CD4-positive, alpha-beta T cell (primary cell): ENCODE measurements around the gene ACAP3. TPM values are rescaled to one million over a fixed set of nuclear protein-coding genes. Genes with fewer than 3 reads are reported as not detected.

Source experiments
- ATAC-seq: fragments of 200-7000 bp; cut with Tn5 transposase; one replicate; pipeline ENCODE4 v1.10.0; 2022; ENCODE audit warnings: mild to moderate bottlenecking; ENCODE audit not compliant: poor library complexity
- CTCF ChIA-PET: fragments of 350-600 bp; sonication (Branson Sonifier 250); formaldehyde crosslinking; loops from one replicate; lab custom pipeline; 2021; ENCODE audit warnings: antibody characterized with exemption, inconsistent platforms; lab: Charles Lee
- POLR2A ChIA-PET: fragments of 350-600 bp; sonication (Branson Sonifier 250); formaldehyde crosslinking; loops from one replicate; lab custom pipeline; 2021; ENCODE audit warnings: antibody characterized with exemption, inconsistent platforms; lab: Charles Lee
- DNase-seq, 14 experiments: peaks; one replicate each; pipeline ENCODE4 v3.0.0-alpha.2; 2013 to 2020; ENCODE audit warnings: mixed read lengths in 2 of 14
- H3K27ac ChIP-seq, 2 donors: one replicate each; pipeline versions ENCODE4 v1.5.1 to v1.7.0; 2013; ENCODE audit warnings: low read length in 2 of 2, low read depth in 1 of 2, mild to moderate bottlenecking in 1 of 2
- H3K27me3 ChIP-seq, 2 experiments: 1 replicate in 1 of 2; 2 replicates in 1 of 2; pipeline versions ENCODE4 v1.6.1 to v1.7.0; 2013; ENCODE audit warnings: low read length in 2 of 2, control low read depth in 1 of 2, mild to moderate bottlenecking in 1 of 2, moderate library complexity in 1 of 2; ENCODE audit not compliant: insufficient read depth in 2 of 2, control insufficient read depth in 1 of 2
- H3K36me3 ChIP-seq: one replicate; pipeline ENCODE4 v1.6.1; 2013; ENCODE audit warnings: low read length, control low read depth; ENCODE audit not compliant: insufficient read depth
- H3K4me1 ChIP-seq: one replicate; pipeline ENCODE4 v1.6.1; 2013; ENCODE audit warnings: low read length, control low read depth; ENCODE audit not compliant: insufficient read depth
- H3K4me3 ChIP-seq: one replicate; pipeline ENCODE4 v1.5.1; 2013; ENCODE audit warnings: mild to moderate bottlenecking, low read length, moderate library complexity
- H3K9me3 ChIP-seq, 2 experiments: 1 replicate in 1 of 2; 2 replicates in 1 of 2; pipeline versions ENCODE4 v1.6.1 to v1.7.0; 2013; ENCODE audit warnings: low read length in 2 of 2, mild to moderate bottlenecking in 2 of 2, control low read depth in 1 of 2, moderate library complexity in 1 of 2; ENCODE audit not compliant: control insufficient read depth in 1 of 2, insufficient read depth in 1 of 2
- H3K27ac Mint-ChIP-seq: one replicate; pipeline ENCODE4 v1.8.0; 2020; ENCODE audit warnings: mixed read lengths
- H3K27me3 Mint-ChIP-seq: one replicate; pipeline ENCODE4 v1.8.0; 2021; ENCODE audit warnings: mixed read lengths
- H3K36me3 Mint-ChIP-seq: one replicate; pipeline ENCODE4 v1.8.0; 2021; ENCODE audit warnings: low read depth, mixed read lengths
- H3K4me1 Mint-ChIP-seq: one replicate; pipeline ENCODE4 v1.8.0; 2021; ENCODE audit warnings: low read depth, mixed read lengths
- H3K4me3 Mint-ChIP-seq: one replicate; pipeline ENCODE4 v1.8.0; 2020; ENCODE audit warnings: mild to moderate bottlenecking, mixed read lengths
- H3K9me3 Mint-ChIP-seq: one replicate; pipeline ENCODE4 v1.8.0; 2020; ENCODE audit warnings: mixed read lengths
- intact Hi-C, 2 experiments: fragments of 100-400 bp; cut with DNase I in 1 of 2; cut with micrococcal nuclease in 1 of 2; formaldehyde crosslinking; loops; one replicate each; pipeline versions ENCODE4 v1.15.1 to v1.9.0; 2023 to 2025; cut with DNase I, micrococcal nuclease
- total RNA-seq, 174 experiments: library from RNA in 2 of 174; stranded (reverse) in 2 of 174; gene quantifications; one replicate each; pipeline ENCODE4 v1.2.3 and lab custom pipeline; 2021 to 2026
- TF ChIP-seq, protein P1 (sequence below): fragments of 200-600 bp; IDR thresholded peaks from one replicate; pipeline ENCODE4 v1.8.0; 2022; ENCODE audit warnings: antibody characterized with exemption, mild to moderate bottlenecking

Gene ACAP3
- total RNA-seq, 2 experiments from 2014 or later: 45.3 to 46.4 TPM

- Histone ChIP-seq H3K36me3 (peaks cover 62% of the 10 kb centered on the region), H3K27me3 (no peaks in the 10 kb centered on the region), H3K9me3 (no peaks in the 10 kb centered on the region), H3K4me1 (peaks cover 18% of the 10 kb centered on the region), H3K27ac (peak overlapping the region in 1 of 2 donors; percentile 9), H3K4me3 (no peak overlapping the region)
- TF ChIP-seq, protein P1, sequence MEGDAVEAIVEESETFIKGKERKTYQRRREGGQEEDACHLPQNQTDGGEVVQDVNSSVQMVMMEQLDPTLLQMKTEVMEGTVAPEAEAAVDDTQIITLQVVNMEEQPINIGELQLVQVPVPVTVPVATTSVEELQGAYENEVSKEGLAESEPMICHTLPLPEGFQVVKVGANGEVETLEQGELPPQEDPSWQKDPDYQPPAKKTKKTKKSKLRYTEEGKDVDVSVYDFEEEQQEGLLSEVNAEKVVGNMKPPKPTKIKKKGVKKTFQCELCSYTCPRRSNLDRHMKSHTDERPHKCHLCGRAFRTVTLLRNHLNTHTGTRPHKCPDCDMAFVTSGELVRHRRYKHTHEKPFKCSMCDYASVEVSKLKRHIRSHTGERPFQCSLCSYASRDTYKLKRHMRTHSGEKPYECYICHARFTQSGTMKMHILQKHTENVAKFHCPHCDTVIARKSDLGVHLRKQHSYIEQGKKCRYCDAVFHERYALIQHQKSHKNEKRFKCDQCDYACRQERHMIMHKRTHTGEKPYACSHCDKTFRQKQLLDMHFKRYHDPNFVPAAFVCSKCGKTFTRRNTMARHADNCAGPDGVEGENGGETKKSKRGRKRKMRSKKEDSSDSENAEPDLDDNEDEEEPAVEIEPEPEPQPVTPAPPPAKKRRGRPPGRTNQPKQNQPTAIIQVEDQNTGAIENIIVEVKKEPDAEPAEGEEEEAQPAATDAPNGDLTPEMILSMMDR: no peak
- POLR2A ChIA-PET: no interaction called here
- H3K4me1 Mint-ChIP-seq: peaks cover 13% of the 10 kb centered on the region
- H3K36me3 Mint-ChIP-seq: peaks cover 71% of the 10 kb centered on the region
- no peaks in the 10 kb centered on the region for H3K9me3 Mint-ChIP-seq
- H3K27me3 Mint-ChIP-seq: no peaks in the 10 kb centered on the region
- CTCF ChIA-PET: interaction anchor here (1.0 to 1.6 kb wide), 2 partner anchors 13 to 139 kb away, joined by 3 to 4 read pairs; partner anchors contain the start of gene UBE2J2
- intact Hi-C loops: no loop called here
- H3K27ac Mint-ChIP-seq: peak overlapping the region; percentile 39
- DNase-seq (peak in 2 of 14 experiments; percentile 28 to 29), ATAC-seq (peak; percentile 39)
- H3K4me3 Mint-ChIP-seq: peak overlapping the region; percentile 27
Measured at GRCh38 chr1:1260843-1261560, 46.7 kb downstream of the ACAP3 start.

GRCh38 chr1:1259951-1260600 lies 47.7 kb downstream of the ACAP3 start:
- no peaks in the 10 kb centered on the region for H3K27me3 Mint-ChIP-seq
- no peak for DNase-seq
- no peak overlapping the region for H3K4me3 Mint-ChIP-seq
- ChIA-PET POLR2A (no interaction called here), CTCF (interaction anchor here (1.0 to 1.6 kb wide), 2 partner anchors 14 to 138 kb away, joined by 3 to 4 read pairs; partner anchors contain the start of gene UBE2J2)
- peaks cover 13% of the 10 kb centered on the region for H3K4me1 Mint-ChIP-seq
- intact Hi-C loops: no loop called here
- H3K36me3 Mint-ChIP-seq: peaks cover 65% of the 10 kb centered on the region
- Histone ChIP-seq H3K9me3 (no peaks in the 10 kb centered on the region), H3K4me3 (no peak overlapping the region), H3K4me1 (peaks cover 18% of the 10 kb centered on the region), H3K27me3 (no peaks in the 10 kb centered on the region), H3K36me3 (peaks cover 64% of the 10 kb centered on the region), H3K27ac (no peak overlapping the region)
- H3K27ac Mint-ChIP-seq: peak overlapping the region; percentile 39
- no peak for ATAC-seq
- TF ChIP-seq, protein P1: no peak
- H3K9me3 Mint-ChIP-seq: no peaks in the 10 kb centered on the region

DNA sequence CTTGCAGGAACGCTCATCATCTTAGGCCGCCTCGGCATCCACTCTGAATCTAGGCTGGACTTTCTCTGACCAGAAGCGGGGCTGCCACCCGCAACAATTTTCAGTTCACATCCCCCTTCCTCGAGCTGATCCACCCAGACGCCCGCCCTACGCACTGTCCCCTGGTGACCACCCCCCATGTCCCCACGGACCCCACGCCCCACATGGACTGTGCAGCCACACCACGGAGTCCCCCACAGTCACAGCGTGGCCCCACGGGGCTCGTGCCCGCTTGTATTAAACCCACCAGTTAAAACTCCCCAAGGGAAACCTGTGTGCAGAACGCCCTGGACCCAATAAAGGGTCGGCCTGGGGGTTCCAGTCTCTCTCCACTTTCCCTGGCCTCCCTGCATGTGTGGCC lies 48.2 kb downstream of the ACAP3 start:
- peaks cover 13% of the 10 kb centered on the region for H3K4me1 Mint-ChIP-seq
- Histone ChIP-seq H3K9me3 (no peaks in the 10 kb centered on the region), H3K4me1 (peaks cover 18% of the 10 kb centered on the region), H3K36me3 (peaks cover 68% of the 10 kb centered on the region), H3K4me3 (no peak overlapping the region), H3K27ac (no peak overlapping the region), H3K27me3 (no peaks in the 10 kb centered on the region)
- intact Hi-C loops: no loop called here
- DNase-seq (no peak), ATAC-seq (no peak)
- no peaks in the 10 kb centered on the region for H3K9me3 Mint-ChIP-seq
- ChIA-PET CTCF (no interaction called here), POLR2A (no interaction called here)
- TF ChIP-seq, protein P1: no peak
- H3K27me3 Mint-ChIP-seq: no peaks in the 10 kb centered on the region
- no peak overlapping the region for H3K4me3 Mint-ChIP-seq
- peaks cover 60% of the 10 kb centered on the region for H3K36me3 Mint-ChIP-seq
- H3K27ac Mint-ChIP-seq: no peak overlapping the region
